ENCODE measurements around the gene PDIA5. TPM values are rescaled to one million over a fixed set of nuclear protein-coding genes. Genes with fewer than 3 reads are reported as not detected.

PDIA5 gene
- total RNA-seq, 4 donors from 2014 or later, result 3.9 to 13.0 (median 12.0) TPM

DNA sequence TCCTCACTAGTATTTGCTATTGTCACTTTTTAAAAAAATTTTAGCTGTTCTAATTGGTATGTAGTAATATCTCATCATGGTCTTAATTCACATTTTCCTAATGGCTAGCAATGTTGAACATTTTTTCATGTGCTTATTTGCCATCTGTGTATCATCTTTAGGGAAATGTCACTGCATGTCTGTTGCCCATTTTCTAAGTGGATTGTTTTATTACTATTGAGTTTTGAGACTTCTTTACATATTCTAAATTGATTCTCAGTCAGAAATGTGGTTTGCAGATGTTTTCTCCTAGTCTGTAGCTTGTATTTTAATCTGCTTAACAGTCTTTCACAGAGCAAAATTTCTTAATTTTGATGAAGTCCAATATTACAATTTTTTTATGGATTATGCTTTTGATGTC, 101.3 kb downstream of the PDIA5 start:
- Histone ChIP-seq H3K4me1 (no peaks in the 10 kb centered on the region), H3K27ac (no peak overlapping the region), H3K36me3 (peaks cover 0 to 17% (median 6%) of the 10 kb centered on the region in 3 donors), H3K9me3 (no peaks in the 10 kb centered on the region), H3K4me3 (no peak overlapping the region), H3K27me3 (no peaks in the 10 kb centered on the region)
- DNase-seq, result no peak
- TF ChIP-seq, protein P1, sequence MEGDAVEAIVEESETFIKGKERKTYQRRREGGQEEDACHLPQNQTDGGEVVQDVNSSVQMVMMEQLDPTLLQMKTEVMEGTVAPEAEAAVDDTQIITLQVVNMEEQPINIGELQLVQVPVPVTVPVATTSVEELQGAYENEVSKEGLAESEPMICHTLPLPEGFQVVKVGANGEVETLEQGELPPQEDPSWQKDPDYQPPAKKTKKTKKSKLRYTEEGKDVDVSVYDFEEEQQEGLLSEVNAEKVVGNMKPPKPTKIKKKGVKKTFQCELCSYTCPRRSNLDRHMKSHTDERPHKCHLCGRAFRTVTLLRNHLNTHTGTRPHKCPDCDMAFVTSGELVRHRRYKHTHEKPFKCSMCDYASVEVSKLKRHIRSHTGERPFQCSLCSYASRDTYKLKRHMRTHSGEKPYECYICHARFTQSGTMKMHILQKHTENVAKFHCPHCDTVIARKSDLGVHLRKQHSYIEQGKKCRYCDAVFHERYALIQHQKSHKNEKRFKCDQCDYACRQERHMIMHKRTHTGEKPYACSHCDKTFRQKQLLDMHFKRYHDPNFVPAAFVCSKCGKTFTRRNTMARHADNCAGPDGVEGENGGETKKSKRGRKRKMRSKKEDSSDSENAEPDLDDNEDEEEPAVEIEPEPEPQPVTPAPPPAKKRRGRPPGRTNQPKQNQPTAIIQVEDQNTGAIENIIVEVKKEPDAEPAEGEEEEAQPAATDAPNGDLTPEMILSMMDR (IDR thresholded peaks at IDR 0.05), result no peak
- TF ChIP-seq POLR2A (IDR thresholded peaks at IDR 0.05), result no peak
- intact Hi-C loops (cut with DNase I), result no loop called here

DNA sequence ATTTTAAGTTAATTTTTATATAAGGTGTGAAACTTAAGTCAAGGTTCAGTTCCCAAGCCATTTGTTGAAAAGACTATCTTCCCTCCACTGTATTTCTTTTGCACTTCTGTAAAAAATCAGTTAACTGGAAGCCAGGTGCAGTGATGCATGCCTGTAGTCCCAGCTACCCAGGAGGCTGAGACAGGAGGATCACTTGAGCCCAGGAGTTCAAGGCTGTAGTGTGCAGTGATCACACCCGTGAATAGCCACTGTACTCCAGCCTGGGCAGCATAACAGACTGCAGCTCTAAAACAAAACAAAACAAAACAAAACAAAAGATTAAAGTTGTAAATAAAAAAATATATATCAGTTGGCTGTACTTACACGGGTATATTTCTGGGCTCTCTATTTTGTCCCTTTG, 101.8 kb downstream of the PDIA5 start:
- H3K27ac ChIP-seq, result no peak overlapping the region
- DNase-seq, result no peak
- no peak overlapping the region for H3K4me3 ChIP-seq
- no peak for TF ChIP-seq POLR2A (IDR thresholded peaks at IDR 0.05)
- TF ChIP-seq, protein P1 (IDR thresholded peaks at IDR 0.05), result no peak
- H3K27me3 ChIP-seq, result no peaks in the 10 kb centered on the region
- no peaks in the 10 kb centered on the region for H3K4me1 ChIP-seq
- WGBS, 2 donors, result 80 to 88% methylated on average over 2 of the region's 2 CpGs
- peaks cover 0 to 17% (median 6%) of the 10 kb centered on the region in 3 donors for H3K36me3 ChIP-seq
- intact Hi-C loops (cut with DNase I), result no loop called here
- no peaks in the 10 kb centered on the region for H3K9me3 ChIP-seq

GRCh38 chr3:123169492-123169929, 102.7 kb downstream of the PDIA5 start:
- intact Hi-C loops (cut with DNase I), result no loop called here
- WGBS, 2 donors, result 71 to 75% methylated on average over 3 to 4 of the region's 5 CpGs
- H3K27ac ChIP-seq, result no peak overlapping the region
- no peaks in the 10 kb centered on the region for H3K27me3 ChIP-seq
- H3K4me3 ChIP-seq, result no peak overlapping the region
- TF ChIP-seq POLR2A (IDR thresholded peaks at IDR 0.05), result no peak
- TF ChIP-seq, protein P1 (IDR thresholded peaks at IDR 0.05), result no peak
- no peaks in the 10 kb centered on the region for H3K4me1 ChIP-seq
- H3K9me3 ChIP-seq, result no peaks in the 10 kb centered on the region
- DNase-seq, result no peak
- peaks cover 0 to 8% (median 6%) of the 10 kb centered on the region in 3 donors for H3K36me3 ChIP-seq

DNA sequence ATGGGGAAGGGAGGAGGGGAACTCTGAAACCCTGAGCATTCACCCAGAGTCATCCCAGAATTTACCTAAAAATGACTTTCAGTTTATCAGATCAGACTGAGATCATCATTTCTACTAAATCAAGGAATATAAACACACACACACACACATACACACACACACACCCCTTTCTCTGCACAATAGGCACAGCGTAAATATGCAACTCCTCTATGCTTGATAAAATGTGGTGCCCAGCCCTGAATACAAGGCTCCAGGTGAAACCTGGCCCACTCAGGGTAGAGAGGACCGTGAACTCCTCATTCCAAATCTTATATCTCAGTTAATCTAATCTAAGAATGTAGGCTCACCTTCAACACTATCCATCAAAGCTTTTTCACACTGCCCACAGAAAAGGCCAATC, 103.1 kb downstream of the PDIA5 start:
- Histone ChIP-seq H3K36me3 (peaks cover 0 to 6% (median 4%) of the 10 kb centered on the region in 3 donors), H3K4me1 (no peaks in the 10 kb centered on the region), H3K27me3 (no peaks in the 10 kb centered on the region), H3K9me3 (no peaks in the 10 kb centered on the region), H3K27ac (no peak overlapping the region), H3K4me3 (no peak overlapping the region)
- WGBS, 2 donors, result 84 to 97% methylated on average over 2 of the region's 2 CpGs
- DNase-seq, result no peak
- intact Hi-C loops (cut with DNase I), result no loop called here
- no peak for TF ChIP-seq POLR2A (IDR thresholded peaks at IDR 0.05)
- TF ChIP-seq, protein P1 (IDR thresholded peaks at IDR 0.05), result no peak

GRCh38 chr3:123180791-123181190, 114.0 kb downstream of the PDIA5 start:
- DNase-seq, result no peak
- Histone ChIP-seq H3K4me1 (no peaks in the 10 kb centered on the region), H3K27me3 (no peaks in the 10 kb centered on the region), H3K4me3 (no peak overlapping the region), H3K9me3 (no peaks in the 10 kb centered on the region), H3K27ac (no peak overlapping the region), H3K36me3 (no peaks in the 10 kb centered on the region)
- TF ChIP-seq POLR2A (IDR thresholded peaks at IDR 0.05), result no peak
- TF ChIP-seq, protein P1 (IDR thresholded peaks at IDR 0.05), result no peak
- 87% methylated on average over 5 of the region's 5 CpGs for WGBS, 2 donors
- intact Hi-C loops (cut with DNase I), result no loop called here

Data from esophagus squamous epithelium (tissue), 5 donors.